Progenitor cell of endocrine pancreas (in vitro differentiated cells): ENCODE results near the gene SNUPN. TPM values are rescaled to one million over a fixed set of nuclear protein-coding genes. Genes with fewer than 3 reads are reported as not detected.

Source experiments
- DNase-seq: peaks from one replicate; pipeline ENCODE4 v3.0.0; 2021; ENCODE audit warnings: low spot score; ENCODE audit not compliant: unreplicated experiment
- H3K27ac Mint-ChIP-seq: 2 replicates; pipeline ENCODE4 v1.8.0; 2021; ENCODE audit warnings: mild to moderate bottlenecking, moderate library complexity, mixed read lengths
- H3K27me3 Mint-ChIP-seq: 2 replicates; pipeline ENCODE4 v1.8.0; 2021; ENCODE audit warnings: mixed read lengths
- H3K36me3 Mint-ChIP-seq: 2 replicates; pipeline ENCODE4 v1.8.0; 2022; ENCODE audit warnings: mixed read lengths; ENCODE audit not compliant: insufficient read depth
- H3K4me1 Mint-ChIP-seq: 2 replicates; pipeline ENCODE4 v1.8.0; 2021; ENCODE audit warnings: low read depth, mixed read lengths
- H3K4me3 Mint-ChIP-seq: 2 replicates; pipeline ENCODE4 v1.8.0; 2021; ENCODE audit warnings: low read depth, mild to moderate bottlenecking, moderate library complexity, mixed read lengths
- H3K9me3 Mint-ChIP-seq: 2 replicates; pipeline ENCODE4 v1.8.0; 2021; ENCODE audit warnings: low read depth, mixed read lengths
- CTCF ChIP-seq: fragments of 200-600 bp; sonication (generic); IDR thresholded peaks from one replicate; pipeline ENCODE4 v1.5.0; 2021; ENCODE audit warnings: antibody characterized with exemption, mild to moderate bottlenecking; ENCODE audit not compliant: unreplicated experiment
- total RNA-seq: library from RNA; stranded (reverse); gene quantifications from 2 replicates; pipeline ENCODE4 v1.2.1, GENCODE V29; 2021

SNUPN gene
- total RNA-seq, 1 donor from 2014 or later = 21.1 TPM

GRCh38 chr15:75641603-75642002, 16.1 kb upstream of the SNUPN start:
- no peak for DNase-seq
- H3K36me3 Mint-ChIP-seq = no peaks in the 10 kb centered on the region
- TF ChIP-seq CTCF = no peak
- H3K27ac Mint-ChIP-seq = no peak overlapping the region
- H3K9me3 Mint-ChIP-seq = no peaks in the 10 kb centered on the region
- no peak overlapping the region for H3K4me3 Mint-ChIP-seq
- peaks cover 26% of the 10 kb centered on the region for H3K4me1 Mint-ChIP-seq
- peaks cover 8% of the 10 kb centered on the region for H3K27me3 Mint-ChIP-seq

- peak overlapping the region; percentile 87 for H3K4me3 Mint-ChIP-seq
- no peak for TF ChIP-seq CTCF
- peaks cover 23% of the 10 kb centered on the region for H3K4me1 Mint-ChIP-seq
- no peaks in the 10 kb centered on the region for H3K36me3 Mint-ChIP-seq
- DNase-seq = no peak
- H3K9me3 Mint-ChIP-seq = no peaks in the 10 kb centered on the region
- H3K27ac Mint-ChIP-seq = peak overlapping the region; percentile 96
- peaks cover 8% of the 10 kb centered on the region for H3K27me3 Mint-ChIP-seq
Observed at GRCh38 chr15:75641179-75641503, 15.6 kb upstream of the SNUPN start.

GRCh38 chr15:75640483-75641178, 15.1 kb upstream of the SNUPN start:
- H3K4me3 Mint-ChIP-seq = peak overlapping the region; percentile 87
- peaks cover 8% of the 10 kb centered on the region for H3K27me3 Mint-ChIP-seq

GRCh38 chr15:75639709-75640482, 14.4 kb upstream of the SNUPN start, which contains the start of gene IMP3:
TSS of gene IMP3 (minus strand) at chr15:75640224. CDS start at chr15:75640168, 56 bp downstream.
- H3K27ac Mint-ChIP-seq = peak within 1 kb of the TSS; percentile 96
- no peak for TF ChIP-seq CTCF
- H3K4me3 Mint-ChIP-seq = peak within 1 kb of the TSS; percentile 87
- H3K27me3 Mint-ChIP-seq = peaks cover 6% of the 10 kb centered on the region
- H3K9me3 Mint-ChIP-seq = no peaks in the 10 kb centered on the region
- DNase-seq = peak; percentile 82
- H3K4me1 Mint-ChIP-seq = peaks cover 23% of the 10 kb centered on the region
- H3K36me3 Mint-ChIP-seq = no peaks in the 10 kb centered on the region

More at GRCh38 chr15:75640483-75641178, 15.1 kb upstream of the SNUPN start:
- no peaks in the 10 kb centered on the region for H3K36me3 Mint-ChIP-seq
- peak overlapping the region; percentile 96 for H3K27ac Mint-ChIP-seq
- H3K9me3 Mint-ChIP-seq = no peaks in the 10 kb centered on the region
- no peak for TF ChIP-seq CTCF
- DNase-seq = no peak
- H3K4me1 Mint-ChIP-seq = peaks cover 23% of the 10 kb centered on the region

GRCh38 chr15:75639191-75639708, 13.7 kb upstream of the SNUPN start:
- Mint-ChIP-seq H3K27ac (peak overlapping the region; percentile 96), H3K4me3 (peak overlapping the region; percentile 87), H3K27me3 (peaks cover 4% of the 10 kb centered on the region), H3K36me3 (no peaks in the 10 kb centered on the region), H3K4me1 (peaks cover 23% of the 10 kb centered on the region), H3K9me3 (no peaks in the 10 kb centered on the region)
- DNase-seq = no peak
- TF ChIP-seq CTCF = no peak
